Lung microvascular endothelial cell (primary cell): ENCODE data around the gene MTG2. TPM values are rescaled to one million over a fixed set of nuclear protein-coding genes. Genes with fewer than 3 reads are reported as not detected.
A peak's percentile ranks its signal among the peaks of the same experiment; 100 is the strongest.

Experiments
- DNase-seq, 2 donors: peaks; one replicate each; pipeline versions ENCODE4 v3.0.0 to v3.0.0-alpha.2; 2010; ENCODE audit warnings: low read depth in 2 of 2
- total RNA-seq: library from RNA; depleted of rRNA; stranded (reverse); fragments of >200 nt; gene quantifications from 2 replicates; pipeline ENCODE4 v1.2.1, GENCODE V29; 2014

The MTG2 gene
- total RNA-seq, 1 donor from 2014 or later, result 10.9 TPM

DNA sequence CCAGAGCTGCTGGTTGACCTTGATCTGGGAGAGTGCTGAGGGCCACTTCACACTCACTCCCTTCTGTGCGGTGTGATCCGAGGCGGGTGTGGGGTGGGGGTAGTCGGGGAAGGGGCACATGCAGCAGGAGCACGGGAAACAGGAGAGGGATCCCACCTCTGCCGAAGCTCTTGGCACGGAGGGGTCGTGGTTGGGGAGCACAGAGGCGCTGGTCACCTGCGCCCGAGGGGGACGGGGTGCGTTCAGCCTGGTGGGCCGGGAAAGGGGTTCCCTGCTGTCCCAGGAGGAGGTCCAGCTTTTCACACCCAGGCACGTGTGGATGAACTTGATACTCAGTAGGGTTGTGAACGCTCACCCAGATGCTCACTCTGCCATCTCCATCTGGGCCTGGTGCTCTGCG lies 22.0 kb upstream of the MTG2 start:
- no peak for DNase-seq

DNA sequence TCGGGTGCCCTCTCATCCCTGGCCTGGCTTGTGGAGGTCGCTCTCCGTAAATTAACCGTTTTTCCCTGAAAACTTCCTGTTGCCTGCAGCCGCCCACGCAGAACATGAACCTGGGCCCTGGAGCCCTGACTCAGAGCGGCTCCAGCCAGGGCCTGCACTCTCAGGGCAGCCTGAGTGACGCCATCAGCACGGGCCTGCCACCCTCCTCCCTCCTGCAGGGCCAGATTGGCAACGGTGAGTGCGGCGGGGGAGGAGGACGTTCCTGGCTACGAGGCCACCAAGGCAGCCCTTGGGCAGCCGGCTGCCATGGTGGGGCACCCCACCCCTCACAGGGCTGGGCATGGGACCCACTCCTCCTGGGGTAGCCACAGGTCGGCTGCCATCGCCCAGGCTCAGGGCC lies 21.5 kb upstream of the MTG2 start:
- DNase-seq, result peak; percentile 13 to 44

DNA sequence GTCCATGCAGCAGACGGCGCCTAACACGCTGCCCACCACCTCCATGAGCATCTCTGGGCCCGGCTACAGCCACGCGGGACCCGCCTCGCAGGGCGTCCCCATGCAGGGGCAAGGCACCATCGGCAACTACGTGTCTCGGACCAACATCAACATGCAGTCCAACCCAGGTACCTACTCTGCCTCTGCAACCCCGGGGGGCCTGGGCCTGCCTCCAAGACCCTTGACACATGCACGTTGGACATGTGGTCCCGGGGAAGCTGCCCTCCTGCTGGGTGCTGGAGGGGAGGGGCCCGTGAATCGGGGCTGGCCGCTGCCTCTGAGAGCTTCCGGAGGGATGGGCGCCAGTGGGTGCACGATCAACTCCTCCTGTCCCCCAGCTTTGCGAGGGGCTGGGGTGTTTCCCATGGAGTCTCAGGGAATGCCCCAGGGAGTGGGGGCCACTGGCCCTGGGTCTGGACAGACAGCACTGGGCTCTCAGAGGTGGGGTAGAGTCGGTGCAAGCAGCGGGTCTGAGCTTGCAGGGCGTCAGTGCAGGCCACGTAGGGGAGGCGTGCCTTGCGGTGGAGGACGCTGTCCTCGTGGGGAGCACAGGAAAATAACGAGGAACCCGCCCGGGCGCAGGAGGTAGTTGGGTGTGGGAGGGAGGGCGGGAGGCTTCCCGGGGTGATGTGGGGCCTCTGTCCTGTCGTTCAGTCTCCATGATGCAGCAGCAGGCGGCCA lies 19.9 kb upstream of the MTG2 start:
- no peak for DNase-seq

DNA sequence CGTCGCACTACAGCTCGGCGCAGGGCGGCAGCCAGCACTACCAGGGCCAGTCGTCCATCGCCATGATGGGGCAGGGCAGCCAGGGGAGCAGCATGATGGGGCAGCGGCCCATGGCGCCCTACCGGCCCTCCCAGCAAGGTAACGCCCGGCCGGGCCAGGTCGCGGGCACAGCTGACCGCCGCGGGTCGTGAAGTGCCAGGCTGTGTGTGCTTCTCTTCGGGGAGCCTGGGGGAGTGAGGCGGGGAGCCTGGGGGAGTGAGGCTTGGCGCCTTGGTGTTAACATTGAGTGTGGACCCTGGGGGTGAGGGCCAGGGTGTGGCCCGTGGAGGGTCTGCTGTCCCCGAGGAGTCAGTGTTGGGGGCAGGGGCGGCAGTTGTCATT lies 19.4 kb upstream of the MTG2 start:
- DNase-seq, result no peak

DNA sequence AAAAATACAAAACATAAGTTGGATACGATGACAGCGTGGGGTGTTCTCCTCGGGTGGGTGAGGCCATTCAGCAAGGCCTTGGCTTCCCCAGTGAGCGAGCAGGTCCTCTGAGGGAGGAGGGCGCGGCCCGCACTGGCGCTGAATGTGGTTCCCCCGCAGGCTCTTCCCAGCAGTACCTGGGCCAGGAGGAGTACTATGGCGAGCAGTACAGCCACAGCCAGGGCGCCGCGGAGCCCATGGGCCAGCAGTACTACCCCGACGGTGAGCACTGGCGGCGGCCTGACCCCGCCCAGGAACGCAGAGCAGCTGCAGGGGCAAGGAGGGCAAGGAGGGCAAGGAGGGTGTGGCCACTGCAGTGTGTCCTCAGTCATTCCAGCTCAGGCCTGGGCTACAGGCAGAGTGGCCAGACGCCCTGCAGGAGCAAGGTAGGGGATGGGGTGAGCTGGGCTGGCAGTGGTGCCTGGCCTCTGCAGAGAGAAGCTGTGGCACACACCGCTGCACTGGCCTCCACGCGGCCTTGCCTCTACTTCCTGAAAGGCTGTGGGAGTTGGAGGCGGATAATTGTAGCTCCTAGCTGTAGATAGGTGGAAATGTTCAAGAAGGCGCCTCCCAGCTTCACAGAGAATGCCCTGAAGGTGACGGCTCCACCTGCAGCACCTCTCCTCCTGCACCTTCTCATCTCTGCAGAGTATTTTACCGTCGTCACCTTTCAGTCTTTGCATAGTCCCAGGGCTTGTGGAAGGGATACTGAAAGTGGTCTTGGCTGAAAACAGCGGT lies 18.7 kb upstream of the MTG2 start:
- DNase-seq, result no peak

DNA sequence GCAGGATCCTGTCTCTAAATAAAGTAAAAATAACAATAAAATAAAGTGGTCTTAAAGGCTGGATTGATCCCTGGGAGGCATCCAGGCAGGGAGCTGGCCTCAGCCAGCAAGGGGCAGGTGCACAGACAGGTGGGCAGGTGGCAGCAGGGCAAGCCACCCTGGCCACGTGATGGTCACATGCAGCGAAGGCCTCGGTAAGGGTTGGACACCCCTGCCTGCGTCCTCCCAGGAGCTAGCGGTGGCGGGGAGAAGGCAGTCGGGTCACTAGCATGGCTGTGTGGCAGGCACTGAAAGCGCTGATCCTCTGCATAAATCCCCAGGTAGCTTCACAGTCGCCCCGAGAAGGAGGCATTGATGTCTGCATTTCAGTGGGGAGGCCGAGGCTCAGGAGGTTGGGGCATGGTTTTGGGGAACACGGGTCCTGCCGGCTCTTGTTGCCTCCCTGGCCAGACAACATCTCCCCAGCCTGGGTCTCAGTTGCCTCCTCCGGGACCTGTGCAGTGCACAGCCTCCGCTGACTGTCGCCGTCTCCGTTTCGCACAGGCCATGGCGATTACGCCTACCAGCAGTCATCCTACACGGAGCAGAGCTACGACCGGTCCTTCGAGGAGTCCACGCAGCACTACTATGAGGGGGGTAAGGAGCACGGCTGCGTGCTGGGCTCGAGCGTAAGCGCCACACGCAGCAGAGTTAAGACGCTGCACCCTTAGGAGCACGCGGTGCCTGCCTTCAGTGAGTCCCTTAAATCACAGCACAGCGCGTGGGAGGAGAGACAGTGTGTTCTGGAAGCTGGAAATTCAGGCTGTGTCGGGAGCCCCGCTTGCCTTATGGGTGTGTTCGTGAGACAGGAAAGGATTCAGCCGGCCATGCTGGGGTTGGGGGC lies 17.7 kb upstream of the MTG2 start:
- DNase-seq, result no peak

DNA sequence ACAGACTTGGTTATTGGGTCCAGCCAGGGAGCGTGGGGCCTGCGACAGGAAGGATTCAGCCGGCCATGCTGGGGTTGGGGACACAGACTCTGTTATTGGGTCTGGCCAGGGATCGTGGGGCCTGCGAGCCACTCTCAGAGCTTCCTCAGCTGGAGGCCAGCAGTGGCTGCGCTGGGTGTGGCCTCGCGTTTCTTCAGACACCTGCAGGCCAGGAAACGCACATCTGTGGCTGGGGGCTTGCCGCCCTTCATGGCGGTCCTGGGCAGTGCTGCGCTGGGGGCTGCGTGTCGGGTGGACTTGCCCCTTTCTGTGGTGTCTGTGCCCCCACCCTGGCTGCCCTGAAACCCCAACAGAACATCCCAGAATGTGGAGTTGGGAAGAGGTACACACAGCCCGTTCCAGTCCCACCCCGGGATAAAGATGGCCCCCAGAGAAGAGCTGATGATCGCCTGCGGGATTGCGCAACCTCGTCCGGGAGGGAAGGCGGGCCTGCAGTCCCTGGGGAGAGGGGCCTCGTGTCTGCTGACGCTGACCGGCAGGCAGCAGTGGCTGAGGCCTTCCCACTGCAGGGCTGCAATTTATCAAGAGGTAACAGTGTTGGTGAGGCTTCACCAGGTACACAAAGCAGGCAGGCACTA lies 16.9 kb upstream of the MTG2 start:
- no peak for DNase-seq

DNA sequence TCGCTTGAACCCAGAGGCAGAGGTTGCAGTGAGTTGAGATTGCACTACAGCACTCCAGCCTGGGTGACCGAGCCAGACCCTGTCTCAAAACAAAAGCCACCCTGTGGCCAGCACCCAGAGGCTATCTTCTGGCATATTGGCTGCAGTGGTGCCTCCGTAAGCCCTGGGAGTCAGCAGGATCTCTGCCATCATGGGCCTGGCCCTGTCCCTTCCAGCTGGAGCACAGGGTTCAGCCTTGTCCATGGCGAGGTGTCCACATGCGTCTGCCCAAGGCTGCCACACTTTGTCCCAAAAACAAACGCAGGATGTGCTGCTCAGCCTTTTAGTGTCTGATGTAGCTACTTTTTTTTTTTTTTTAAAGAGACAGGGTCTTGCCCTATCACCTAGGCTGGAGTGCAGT lies 15.4 kb upstream of the MTG2 start:
- no peak for DNase-seq

DNA sequence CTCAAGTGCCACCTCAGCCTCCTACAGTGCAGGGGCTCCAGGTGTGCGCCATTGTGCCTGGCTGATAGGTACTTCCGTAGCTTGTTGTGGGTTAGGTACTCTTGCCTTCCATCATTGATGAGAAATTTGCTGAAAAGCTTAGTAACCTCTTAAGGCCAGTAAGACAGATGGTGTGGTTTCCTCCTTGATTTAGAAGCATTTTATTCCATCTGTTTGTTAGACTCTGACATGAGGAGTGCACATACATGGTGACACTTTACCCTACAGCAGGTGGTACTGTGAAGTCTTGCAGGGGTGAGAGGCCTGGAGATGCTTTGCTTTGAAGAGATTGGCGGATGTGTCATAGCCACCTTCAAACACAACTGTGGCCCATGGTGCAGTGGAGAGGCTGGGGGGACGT lies 14.8 kb upstream of the MTG2 start:
- no peak for DNase-seq

DNA sequence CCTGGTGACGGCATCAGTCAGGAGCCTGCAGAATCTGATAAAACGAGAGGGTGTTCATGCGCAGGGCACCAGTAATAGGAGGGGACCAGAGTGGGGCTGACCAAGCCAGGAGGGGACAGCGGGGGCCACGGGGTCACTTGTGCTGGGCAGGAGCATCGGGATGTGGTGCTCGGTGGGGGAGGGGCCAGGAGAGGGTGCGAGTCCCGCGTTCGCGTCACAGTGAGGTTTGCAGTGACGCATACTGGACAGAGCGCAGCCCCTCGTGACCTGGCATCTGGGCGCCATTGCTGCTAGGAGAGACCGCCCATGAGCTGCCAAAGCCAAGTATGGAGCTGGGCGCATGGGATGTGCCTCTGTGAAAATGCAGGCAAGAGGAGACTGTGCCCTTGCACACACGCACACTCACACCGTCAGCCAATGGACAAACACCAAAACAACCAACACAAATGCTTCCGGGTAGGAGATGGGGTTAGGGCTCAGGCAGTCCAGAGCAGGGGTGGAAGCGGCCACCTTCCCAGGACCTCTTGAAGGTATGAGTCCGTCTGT lies 13.9 kb upstream of the MTG2 start:
- DNase-seq, result no peak

DNA sequence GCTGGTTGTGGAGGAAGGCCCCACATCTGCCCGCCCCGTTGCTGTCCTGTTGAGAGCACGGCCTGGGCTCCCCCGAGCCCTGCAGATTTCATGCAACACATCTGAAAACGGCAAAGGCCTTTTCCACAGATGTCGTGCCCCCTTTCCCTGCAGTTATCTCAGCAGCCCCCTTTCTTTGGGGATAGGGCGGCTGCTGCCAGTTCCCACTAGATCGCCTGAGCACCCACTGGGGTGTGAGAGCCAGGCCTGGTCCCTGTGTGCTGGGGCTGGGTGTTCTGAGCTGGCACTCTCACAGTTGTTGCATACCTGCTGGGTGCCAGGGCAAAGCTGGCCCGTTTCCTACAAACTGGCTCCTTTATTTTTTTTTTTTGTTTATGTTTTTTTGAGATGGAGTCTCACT lies 12.3 kb upstream of the MTG2 start:
- DNase-seq, result no peak

DNA sequence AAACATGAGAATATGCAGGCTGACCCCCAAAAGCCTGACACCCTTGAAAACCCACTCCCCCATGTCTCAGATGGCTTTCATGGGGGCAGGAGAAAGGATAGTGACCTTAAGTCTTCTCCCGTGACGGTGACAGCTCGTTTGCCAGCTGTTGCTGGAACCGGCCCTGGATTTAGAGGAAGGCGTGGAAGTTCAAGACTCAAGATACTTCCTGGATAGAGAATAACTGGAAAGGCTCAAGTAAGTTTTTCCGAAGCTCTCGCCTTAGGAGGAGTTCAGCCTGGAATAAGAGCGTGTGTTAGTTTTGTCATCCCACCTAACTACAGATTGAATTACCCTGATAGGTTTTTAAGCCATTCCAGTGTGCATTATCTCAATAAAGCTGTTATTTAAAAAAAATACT lies 11.6 kb upstream of the MTG2 start:
- DNase-seq, result peak in 1 of 2 donors; percentile 74

DNA sequence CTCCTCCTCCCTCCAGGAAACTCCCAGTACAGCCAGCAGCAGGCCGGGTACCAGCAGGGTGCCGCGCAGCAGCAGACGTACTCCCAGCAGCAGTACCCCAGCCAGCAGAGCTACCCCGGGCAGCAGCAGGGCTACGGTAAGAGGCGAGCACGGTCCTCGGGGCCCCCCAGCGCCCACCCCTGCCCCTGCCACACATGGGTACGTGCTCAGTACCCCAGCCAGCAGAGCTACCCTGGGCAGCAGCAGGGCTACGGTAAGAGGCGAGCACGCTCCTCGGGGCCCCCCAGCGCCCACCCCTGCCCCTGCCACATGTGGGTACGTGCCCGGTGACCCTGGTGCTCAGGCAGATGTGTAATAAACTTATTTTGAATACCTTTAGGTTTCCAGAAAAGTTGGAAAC lies 10.2 kb upstream of the MTG2 start:
- no peak for DNase-seq

DNA sequence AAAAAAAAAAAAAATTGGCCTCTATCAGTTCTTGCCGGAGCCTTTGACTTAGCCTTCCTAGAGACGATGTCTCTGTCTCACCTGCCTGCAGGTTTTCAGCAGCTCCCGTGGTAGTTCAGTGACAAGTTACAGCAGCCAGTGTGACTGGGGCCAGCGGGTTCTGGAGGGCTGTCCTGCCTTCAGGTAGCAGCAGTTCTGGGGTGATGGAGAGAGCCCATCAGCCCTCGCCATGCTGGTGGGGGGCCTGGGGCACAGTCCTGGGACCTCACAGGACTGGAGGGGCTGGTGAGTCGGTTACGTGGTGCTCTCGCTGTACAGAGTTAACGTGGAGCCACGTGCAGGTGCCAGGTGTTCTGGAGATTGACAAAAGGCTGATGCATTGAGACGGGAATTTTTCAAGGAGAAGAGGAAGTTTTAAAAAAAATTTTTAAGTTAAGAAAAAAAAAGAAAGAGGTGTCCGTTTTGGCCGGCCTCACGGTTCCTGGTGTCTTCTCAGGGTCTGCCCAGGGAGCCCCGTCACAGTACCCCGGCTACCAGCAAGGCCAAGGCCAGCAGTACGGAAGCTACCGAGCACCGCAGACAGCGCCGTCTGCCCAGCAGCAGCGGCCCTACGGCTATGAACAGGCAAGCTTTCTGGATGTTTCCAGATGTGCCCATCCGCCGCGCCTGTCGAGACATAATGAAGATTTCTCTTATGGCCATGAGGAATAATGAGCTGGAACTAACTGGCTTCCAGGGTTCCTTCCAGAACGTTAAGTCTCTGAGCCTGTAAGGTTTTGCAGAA lies 8.6 kb upstream of the MTG2 start:
- no peak for DNase-seq

DNA sequence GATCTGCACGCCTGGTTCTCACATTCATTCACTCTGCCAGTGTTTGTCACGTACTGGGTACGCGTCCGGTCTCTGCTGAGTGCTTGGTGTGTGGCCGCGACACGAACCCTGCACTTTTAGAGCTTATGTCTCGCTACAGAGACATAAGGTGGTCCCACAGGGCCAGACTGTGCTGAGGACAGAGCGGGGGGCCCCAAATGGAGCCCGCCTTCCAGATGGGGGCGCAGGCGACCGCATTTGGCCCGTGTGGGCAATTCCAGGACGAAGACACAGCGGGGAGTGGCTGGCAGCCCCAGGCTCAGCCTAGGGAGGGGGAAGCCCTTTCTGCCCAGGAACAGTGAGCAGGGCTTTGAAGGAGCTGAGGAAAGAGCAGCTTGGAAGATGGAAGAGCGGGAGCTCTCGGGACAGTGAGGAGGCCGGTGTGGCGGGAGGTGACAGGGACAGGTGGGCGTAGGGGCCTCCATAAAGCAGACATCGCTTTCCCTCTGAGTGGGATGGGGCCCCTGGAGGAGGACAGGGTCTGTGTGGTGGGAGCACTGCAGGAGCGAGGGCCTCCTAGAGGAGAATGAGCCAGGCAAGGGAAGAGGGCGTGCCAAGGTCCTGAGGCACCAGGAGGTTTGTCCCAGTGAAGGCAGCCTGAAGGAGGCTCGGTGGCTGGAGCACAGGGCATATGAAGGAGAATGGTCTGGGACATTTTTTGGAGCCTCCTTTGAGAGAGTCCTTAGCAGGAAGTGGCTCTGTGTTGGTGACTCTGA lies 7.8 kb upstream of the MTG2 start:
- no peak for DNase-seq

DNA sequence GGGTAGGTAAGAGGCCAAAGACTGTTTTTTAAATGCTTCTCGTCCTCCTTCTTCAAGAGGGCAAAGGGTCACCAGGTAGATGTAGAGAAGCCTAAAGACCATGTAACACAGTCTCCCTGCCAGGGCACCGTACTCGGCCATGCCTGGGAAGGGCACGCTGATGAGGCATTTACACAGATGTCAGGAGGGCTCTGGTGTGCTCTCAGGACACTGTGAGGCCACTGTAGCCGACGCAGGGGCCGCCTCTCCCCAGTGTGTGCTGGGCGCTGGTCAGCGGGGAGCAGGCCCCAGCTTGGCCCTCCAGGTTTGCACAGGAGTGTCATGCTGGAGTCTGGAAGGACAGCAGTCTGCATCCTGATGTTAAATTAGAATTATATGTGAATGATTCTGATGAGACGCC lies 7.1 kb upstream of the MTG2 start:
- no peak for DNase-seq

DNA sequence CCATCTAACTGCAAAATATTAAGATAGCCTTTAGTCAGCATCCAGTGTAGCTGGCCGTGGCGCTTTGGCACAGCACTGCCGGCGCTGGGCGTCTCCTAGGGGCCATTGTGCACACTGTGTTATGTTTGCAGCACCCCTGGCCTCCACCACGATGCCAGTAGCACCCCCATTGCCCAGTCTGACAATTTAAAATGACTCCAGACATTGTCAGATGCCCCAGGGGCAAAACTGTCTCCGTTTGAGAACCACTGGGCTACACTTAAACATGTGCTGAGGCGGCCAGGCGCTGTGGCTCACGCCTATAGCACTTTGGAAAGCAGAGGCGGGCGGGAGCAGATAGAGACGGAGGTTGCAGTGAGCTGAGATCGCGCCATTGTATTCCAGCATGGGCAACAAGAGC lies 6.0 kb upstream of the MTG2 start:
- no peak for DNase-seq

DNA sequence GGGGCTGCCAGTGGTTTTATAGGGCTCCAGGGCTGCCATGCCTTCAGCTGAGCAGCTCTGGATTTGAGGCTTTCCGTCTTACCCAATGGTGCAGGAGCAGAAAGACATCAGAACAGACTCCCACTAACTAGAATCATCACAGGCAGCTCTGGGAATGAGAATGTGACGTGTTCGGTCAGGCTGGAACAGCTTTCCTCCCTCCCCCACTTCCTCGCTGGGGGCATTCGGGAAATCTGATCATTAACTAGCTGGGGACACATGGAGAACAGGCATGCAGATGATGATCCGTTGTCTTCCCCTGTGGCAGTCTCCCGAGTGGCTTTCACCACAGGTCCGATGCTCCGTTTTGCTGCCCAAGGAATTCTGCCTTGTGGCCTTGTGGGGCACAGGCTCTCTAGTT lies 5.5 kb upstream of the MTG2 start:
- DNase-seq, result no peak

DNA sequence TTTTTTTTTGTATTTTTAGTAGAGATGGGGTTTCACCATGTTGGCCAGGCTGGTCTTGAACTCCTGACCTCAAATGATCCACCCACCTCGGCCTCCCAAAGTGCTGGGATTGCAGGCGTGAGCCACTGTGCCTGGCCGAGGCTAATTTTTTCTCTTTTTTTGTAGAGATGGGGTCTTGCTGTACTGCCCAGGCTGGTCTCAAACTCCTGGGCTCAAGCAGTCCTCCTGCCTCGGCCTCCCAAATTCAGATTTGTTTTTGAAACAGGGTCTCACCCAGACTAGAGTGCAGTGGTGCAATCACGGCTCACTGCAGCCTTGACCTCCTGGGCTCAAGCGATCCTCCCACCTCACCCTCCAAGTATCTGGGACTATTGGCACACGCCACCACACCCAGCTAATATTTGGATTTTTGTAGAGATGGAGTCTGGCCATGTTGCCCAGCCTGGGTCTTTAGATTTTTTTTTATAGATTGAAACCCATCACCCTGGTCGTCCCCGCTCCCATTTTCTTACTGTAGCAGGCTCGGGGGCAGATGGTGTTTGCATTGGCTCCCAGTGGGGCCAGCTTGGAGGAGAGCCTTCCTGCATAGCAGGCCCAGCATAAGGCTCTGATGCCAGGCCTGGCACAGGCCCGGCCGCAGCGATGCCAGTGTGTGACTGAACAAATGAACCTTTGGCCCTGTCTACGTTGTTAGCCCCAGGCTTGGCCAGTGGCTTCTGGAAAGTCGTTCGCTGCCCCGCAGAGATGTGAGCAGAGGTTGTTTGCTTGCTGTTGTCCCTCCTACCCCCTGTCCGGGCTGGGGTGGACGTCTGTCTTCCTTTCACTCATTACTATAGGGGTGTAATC lies 4.3 kb upstream of the MTG2 start:
- no peak for DNase-seq
